Endothelial cell of umbilical vein (primary cell): Measurements from ENCODE around the gene SCN2B. TPM values are rescaled to one million over a fixed set of nuclear protein-coding genes. Genes with fewer than 3 reads are reported as not detected.
"Not testable (repeated sequence)": the region's sequence is repeated elsewhere in the genome, so short reads cannot be mapped to it uniquely, and the experiment has no call there.

Experiments used
- BruUV-seq: library from RNA; stranded (reverse); fragments of 400-500 nt; replicated peaks from 2 replicates; lab custom pipeline; 2021; lab: Mats Ljungman, UMichigan
- CTCF ChIA-PET: fragments of 300-600, 350-600 bp; sonication (Branson Sonifier 250); formaldehyde crosslinking; loops from one replicate; lab custom pipeline; 2021; ENCODE audit warnings: antibody characterized with exemption, inconsistent platforms; lab: Charles Lee
- POLR2A ChIA-PET: fragments of 300-600, 350-600 bp; sonication (Branson Sonifier 250); formaldehyde crosslinking; loops from one replicate; lab custom pipeline; 2021; ENCODE audit warnings: antibody characterized with exemption, inconsistent platforms; lab: Charles Lee
- DNase-seq: peaks from one replicate; pipeline ENCODE4 v3.0.0-alpha.2; 2011; ENCODE audit warnings: low read depth, low spot score
- FAIRE-seq: peaks from 2 replicates; lab custom pipeline; 2011; peaks lifted over from hg19 to GRCh38; lab: Jason Lieb, UNC
- H2AFZ ChIP-seq: 2 replicates; pipeline ENCODE4 v1.6.0; 2012; ENCODE audit warnings: low read depth, low read length, control low read depth, inconsistent platforms
- H3K27ac ChIP-seq: 2 replicates; pipeline ENCODE4 v1.5.1; 2011; ENCODE audit warnings: low read depth, mild to moderate bottlenecking, control low read depth, low read length, moderate library complexity; ENCODE audit not compliant: insufficient read depth
- H3K27me3 ChIP-seq, 2 experiments: 2 replicates each; pipeline versions ENCODE4 v1.6.0 to v1.6.1; 2011; ENCODE audit warnings: low read length in 2 of 2, mixed read lengths in 1 of 2; ENCODE audit not compliant: control insufficient read depth in 2 of 2, insufficient read depth in 2 of 2
- H3K36me3 ChIP-seq, 2 experiments: 2 replicates in 1 of 2; 3 replicates in 1 of 2; pipeline ENCODE4 v1.5.1; 2011; ENCODE audit warnings: low read length in 2 of 2, mild to moderate bottlenecking in 1 of 2, moderate library complexity in 1 of 2; ENCODE audit not compliant: control insufficient read depth in 2 of 2, insufficient read depth in 2 of 2; ENCODE audit errors: extremely low read depth in 1 of 2
- H3K4me1 ChIP-seq: 3 replicates; pipeline ENCODE4 v1.5.1; 2011; ENCODE audit warnings: mild to moderate bottlenecking, low read length; ENCODE audit not compliant: control insufficient read depth, insufficient read depth; ENCODE audit errors: extremely low read depth
- H3K4me2 ChIP-seq: 2 replicates; pipeline ENCODE4 v1.6.1; 2011; ENCODE audit warnings: low read length, control low read depth, mixed read lengths; ENCODE audit not compliant: insufficient read depth
- H3K4me3 ChIP-seq, 3 experiments: fragments of 200-600 bp in 1 of 3; sonication (generic), shearing (Covaris generic) in 1 of 3; replicated peaks in 1 of 3; 2 replicates each; pipeline ENCODE4 v1.5.1; 2011 to 2016; ENCODE audit warnings: control low read depth in 3 of 3, low read length in 3 of 3, mild to moderate bottlenecking in 2 of 3, inconsistent platforms in 1 of 3, low read depth in 1 of 3, moderate library complexity in 1 of 3; ENCODE audit not compliant: insufficient read depth in 1 of 3
- H3K79me2 ChIP-seq: 2 replicates; pipeline ENCODE4 v1.6.0; 2012; ENCODE audit warnings: low read length, inconsistent platforms; ENCODE audit not compliant: control insufficient read depth, insufficient read depth
- H3K9ac ChIP-seq: replicated peaks from 2 replicates; pipeline ENCODE3; 2011; ENCODE audit warnings: low read length, control low read depth; ENCODE audit not compliant: insufficient read depth; ENCODE audit errors: extremely low read depth
- H3K9me1 ChIP-seq: replicated peaks from 3 replicates; pipeline ENCODE4 v1.6.0; 2011; ENCODE audit warnings: mild to moderate bottlenecking, low read length; ENCODE audit not compliant: control insufficient read depth, insufficient read depth; ENCODE audit errors: extremely low read depth
- H3K9me3 ChIP-seq: replicated peaks from 2 replicates; pipeline ENCODE4 v1.5.1; 2012; ENCODE audit warnings: low read length, inconsistent platforms; ENCODE audit not compliant: control insufficient read depth, insufficient read depth
- H4K20me1 ChIP-seq: replicated peaks from 2 replicates; pipeline ENCODE3; 2011; ENCODE audit warnings: mild to moderate bottlenecking, low read length; ENCODE audit not compliant: control insufficient read depth, insufficient read depth; ENCODE audit errors: extremely low read depth
- EZH2 ChIP-seq: IDR thresholded peaks from 2 replicates; pipeline ENCODE4 v1.6.1; 2012; ENCODE audit warnings: borderline replicate concordance, low read depth, mild to moderate bottlenecking, moderate library complexity, low read length, inconsistent platforms; ENCODE audit not compliant: severe bottlenecking
- FOS ChIP-seq: IDR thresholded peaks from 2 replicates; pipeline ENCODE4 v1.6.1; 2011; ENCODE audit warnings: mild to moderate bottlenecking, low read length, moderate library complexity, borderline replicate concordance; ENCODE audit not compliant: insufficient read depth
- GATA2 ChIP-seq: IDR thresholded peaks from 2 replicates; pipeline ENCODE4 v1.7.0; 2011; ENCODE audit warnings: low read depth, mild to moderate bottlenecking, moderate library complexity, mixed read lengths, low read length; ENCODE audit not compliant: insufficient read length, insufficient read depth
- JUN ChIP-seq: IDR thresholded peaks from 2 replicates; pipeline ENCODE4 v1.6.1; 2011; ENCODE audit warnings: borderline replicate concordance, low read depth; ENCODE audit not compliant: insufficient read length, insufficient read depth
- MAX ChIP-seq: IDR thresholded peaks from 2 replicates; pipeline ENCODE4 v1.6.1; 2011; ENCODE audit not compliant: insufficient read depth, insufficient read length
- MYC ChIP-seq: IDR thresholded peaks from one replicate; pipeline ENCODE4 v1.6.1; 2011; ENCODE audit warnings: mild to moderate bottlenecking, low read depth, low read length
- POLR2A ChIP-seq: IDR thresholded peaks from 2 replicates; pipeline ENCODE4 v1.6.1; 2012; ENCODE audit warnings: low read depth, mild to moderate bottlenecking, control low read depth, low read length
- POLR2AphosphoS5 ChIP-seq: IDR thresholded peaks from 2 replicates; pipeline ENCODE4 v1.6.1; 2012; ENCODE audit warnings: low read depth, mild to moderate bottlenecking, control low read depth, low read length, moderate library complexity; ENCODE audit not compliant: insufficient read depth
- dilution Hi-C: fragments of 300-500 bp; cut with MboI; formaldehyde crosslinking; loops from one replicate; pipeline ENCODE4 v1.15.0; 2019; ENCODE audit warnings: low sequenced_read_pairs; ENCODE audit not compliant: extremely low pct_ligation_motif_present
- intact Hi-C: fragments of 100-400 bp; cut with micrococcal nuclease; formaldehyde crosslinking; loops from one replicate; pipeline ENCODE4 v1.10.0; 2022
- polyA plus RNA-seq, 4 experiments: library from polyadenylated mRNA; depleted of rRNA in 3 of 4; stranded (reverse) in 3 of 4; unstranded in 1 of 4; fragments of >200 nt; gene quantifications; 2 replicates each; pipeline versions ENCODE4 v1.2.1 to v1.2.3, GENCODE V29; 2011 to 2012; ENCODE audit warnings: missing spikeins in 1 of 4
- total RNA-seq: library from RNA; stranded (reverse); gene quantifications from 2 replicates; pipeline ENCODE4 v1.2.3, GENCODE V29; 2021
- TF ChIP-seq, protein P1 (sequence below), 2 donors: IDR thresholded peaks; 1 replicate in 1 of 2; 2 replicates in 1 of 2; pipeline ENCODE4 v1.5.1; 2011; ENCODE audit warnings: low read length in 2 of 2, mild to moderate bottlenecking in 2 of 2, moderate library complexity in 2 of 2, control low read depth in 1 of 2, inconsistent platforms in 1 of 2, low read depth in 1 of 2; ENCODE audit not compliant: insufficient read depth in 1 of 2; ENCODE audit errors: extremely low read depth in 1 of 2

The SCN2B gene
- total and polyA plus RNA-seq, 2 donors (not counting 3 experiments of a cell fraction or from before 2014, with no cell fraction given) = not detected

DNA sequence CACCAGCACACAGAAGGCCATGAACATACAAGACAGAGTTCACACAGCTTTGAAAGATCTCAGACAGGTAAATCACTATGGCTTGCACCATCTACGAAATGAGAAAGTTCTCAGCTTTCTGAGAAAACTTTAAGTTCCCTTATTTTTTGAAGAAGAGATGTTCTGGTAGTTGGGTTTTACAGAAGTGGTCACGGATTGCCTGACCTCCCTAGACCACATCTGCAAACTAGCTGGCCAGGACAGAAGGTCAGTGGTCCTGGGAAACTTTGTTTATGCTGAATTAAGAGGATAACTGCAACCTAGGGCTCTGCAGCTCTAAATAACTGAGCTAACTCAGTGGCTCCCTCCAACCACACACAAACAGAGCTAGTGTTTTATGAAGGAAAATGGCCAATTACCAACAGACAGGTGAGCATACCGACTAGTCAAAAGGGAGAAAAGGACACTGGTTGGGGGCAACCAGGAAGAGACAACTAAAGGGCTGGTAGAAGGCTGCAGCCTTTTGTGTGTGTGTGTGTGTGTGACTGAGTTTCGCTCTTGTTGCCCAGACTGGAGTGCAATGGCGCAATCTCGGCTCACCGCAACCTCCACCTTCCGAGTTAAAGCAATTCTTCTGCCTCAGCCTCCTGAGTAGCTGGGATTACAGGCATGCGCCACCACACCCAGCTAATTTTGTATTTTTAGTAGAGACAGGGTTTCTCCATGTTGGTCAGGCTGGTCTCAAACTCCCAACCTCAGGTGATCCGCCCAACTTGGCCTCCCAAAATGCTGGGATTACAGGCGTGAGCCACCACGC, 8.5 kb upstream of the SCN2B start:
- Histone ChIP-seq H3K27me3 (peaks cover 6 to 16% of the 10 kb centered on the region in 2 experiments), H3K36me3 (no peaks in the 10 kb centered on the region), H3K4me3 (no peak overlapping the region), H2AFZ (no peak overlapping the region), H3K9me1 (no peaks in the 10 kb centered on the region), H3K4me1 (no peaks in the 10 kb centered on the region), H3K9ac (no peak overlapping the region), H3K4me2 (no peak overlapping the region), H3K9me3 (no peaks in the 10 kb centered on the region), H4K20me1 (no peaks in the 10 kb centered on the region), H3K27ac (no peak overlapping the region), H3K79me2 (no peaks in the 10 kb centered on the region)
- ChIA-PET POLR2A (no interaction called here), CTCF (interaction anchor here (1.9 to 2.4 kb wide), 2 partner anchors 13 to 14 kb away, joined by 9 to 10 read pairs; no protein-coding TSS in a partner anchor)
- no TSS peak for BruUV-seq
- intact Hi-C loops = no loop called here
- no peak for FAIRE-seq
- no peak for TF ChIP-seq POLR2AphosphoS5
- TF ChIP-seq MYC = no peak
- TF ChIP-seq, protein P1, sequence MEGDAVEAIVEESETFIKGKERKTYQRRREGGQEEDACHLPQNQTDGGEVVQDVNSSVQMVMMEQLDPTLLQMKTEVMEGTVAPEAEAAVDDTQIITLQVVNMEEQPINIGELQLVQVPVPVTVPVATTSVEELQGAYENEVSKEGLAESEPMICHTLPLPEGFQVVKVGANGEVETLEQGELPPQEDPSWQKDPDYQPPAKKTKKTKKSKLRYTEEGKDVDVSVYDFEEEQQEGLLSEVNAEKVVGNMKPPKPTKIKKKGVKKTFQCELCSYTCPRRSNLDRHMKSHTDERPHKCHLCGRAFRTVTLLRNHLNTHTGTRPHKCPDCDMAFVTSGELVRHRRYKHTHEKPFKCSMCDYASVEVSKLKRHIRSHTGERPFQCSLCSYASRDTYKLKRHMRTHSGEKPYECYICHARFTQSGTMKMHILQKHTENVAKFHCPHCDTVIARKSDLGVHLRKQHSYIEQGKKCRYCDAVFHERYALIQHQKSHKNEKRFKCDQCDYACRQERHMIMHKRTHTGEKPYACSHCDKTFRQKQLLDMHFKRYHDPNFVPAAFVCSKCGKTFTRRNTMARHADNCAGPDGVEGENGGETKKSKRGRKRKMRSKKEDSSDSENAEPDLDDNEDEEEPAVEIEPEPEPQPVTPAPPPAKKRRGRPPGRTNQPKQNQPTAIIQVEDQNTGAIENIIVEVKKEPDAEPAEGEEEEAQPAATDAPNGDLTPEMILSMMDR (IDR thresholded peaks at IDR 0.05; ENCODE audit: extremely low read depth in 1 of 2, insufficient read depth in 1 of 2, low read depth in 1 of 2, low read length in 2 of 2) = no peak
- no peak for TF ChIP-seq GATA2
- TF ChIP-seq JUN = no peak
- no peak for TF ChIP-seq EZH2
- no peak for TF ChIP-seq MAX
- TF ChIP-seq FOS = no peak
- no peak for TF ChIP-seq POLR2A
- no peak for DNase-seq
- dilution Hi-C loops = no loop called here

GRCh38 chr11:118183691-118184090, 7.3 kb upstream of the SCN2B start:
- H3K9me3 ChIP-seq, H3K4me3 ChIP-seq, H4K20me1 ChIP-seq, H3K27ac ChIP-seq, H3K9me1 ChIP-seq, H3K4me2 ChIP-seq, FAIRE-seq, H3K9ac ChIP-seq, H3K79me2 ChIP-seq, H3K36me3 ChIP-seq, intact Hi-C loops, H3K4me1 ChIP-seq, POLR2A ChIA-PET, BruUV-seq, DNase-seq, dilution Hi-C loops, H2AFZ ChIP-seq: not testable (repeated sequence)
- CTCF ChIA-PET = interaction anchor here (2.4 kb wide), 1 partner anchor 12 kb away, joined by 9 read pairs; no protein-coding TSS in a partner anchor
- H3K27me3 ChIP-seq = peaks cover 6 to 18% of the 10 kb centered on the region in 2 experiments
